GM19025 (cell line): ENCODE data around the gene NUCB2.
"Not testable (repeated sequence)": the region's sequence is repeated elsewhere in the genome, so short reads cannot be mapped to it uniquely, and the experiment has no call there.

ENCODE experiments used
- ATAC-seq: cut with Tn5 transposase; IDR thresholded peaks from one replicate; pipeline ENCODE4 v1.9.1; 2021; ENCODE audit warnings: mild to moderate bottlenecking, low read depth, moderate library complexity; ENCODE audit not compliant: unreplicated experiment

Gene NUCB2

DNA sequence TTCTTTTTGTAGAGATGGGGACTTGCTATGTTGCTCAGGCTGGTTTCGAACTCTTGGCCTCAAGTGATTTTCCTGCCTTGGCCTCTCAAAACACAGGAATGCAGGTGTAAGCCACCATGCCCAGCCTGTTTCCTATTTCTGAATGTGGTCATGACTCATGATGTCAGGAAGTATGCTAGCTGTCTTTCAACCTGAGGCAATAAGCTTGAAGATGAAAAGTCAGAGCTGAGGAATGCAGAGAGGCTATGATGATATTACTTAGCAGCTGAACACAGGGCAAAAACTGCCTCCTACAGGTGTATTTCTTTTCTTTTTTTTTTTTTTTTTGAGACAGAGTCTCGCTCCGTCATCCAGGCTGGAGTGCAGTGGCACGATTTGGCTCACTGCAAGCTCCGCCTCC, 9.0 kb upstream of the NUCB2 start:
- ATAC-seq = no peak

GRCh38 chr11:17268500-17268899, 8.0 kb upstream of the NUCB2 start:
- not testable (repeated sequence) for ATAC-seq

DNA sequence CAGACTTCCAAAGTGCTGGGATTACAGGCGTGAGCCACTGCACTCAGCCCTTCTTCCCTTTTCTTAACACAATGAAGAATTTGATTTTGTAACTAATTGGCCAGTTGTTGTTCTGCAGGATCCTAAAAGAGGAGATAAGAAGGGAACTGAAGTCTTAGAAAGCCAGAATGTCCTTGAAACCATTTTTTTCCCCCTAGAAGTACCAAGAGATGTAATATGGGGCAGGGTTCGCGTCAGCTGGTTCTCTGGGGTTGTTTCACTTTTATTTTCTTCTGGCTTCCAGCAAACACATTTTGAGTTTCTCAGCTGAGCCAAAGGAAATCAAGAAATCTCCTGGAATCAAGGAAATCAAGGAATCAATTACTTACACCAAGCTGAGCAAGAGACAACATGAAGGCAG, 7.6 kb upstream of the NUCB2 start:
- ATAC-seq = no peak

DNA sequence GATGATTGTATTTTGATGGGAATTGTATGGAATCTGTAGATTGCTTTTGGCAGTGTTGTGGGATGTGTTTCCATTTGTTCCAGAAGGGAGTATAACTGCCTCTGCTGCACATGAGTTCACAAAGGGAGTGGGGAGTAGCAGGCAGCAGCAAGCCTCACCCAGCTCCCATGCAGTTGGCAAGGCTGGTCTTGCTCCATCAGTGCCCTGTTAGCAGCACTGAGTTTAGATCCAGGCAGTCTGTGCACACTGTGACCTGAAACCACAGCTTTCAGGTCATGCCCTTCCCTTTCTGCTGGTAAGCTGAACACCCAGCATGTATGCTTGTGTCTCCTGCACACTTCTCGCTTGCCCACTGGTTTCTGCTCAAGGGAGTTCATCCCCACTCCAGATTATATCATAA, 3.7 kb upstream of the NUCB2 start:
- ATAC-seq = no peak

DNA sequence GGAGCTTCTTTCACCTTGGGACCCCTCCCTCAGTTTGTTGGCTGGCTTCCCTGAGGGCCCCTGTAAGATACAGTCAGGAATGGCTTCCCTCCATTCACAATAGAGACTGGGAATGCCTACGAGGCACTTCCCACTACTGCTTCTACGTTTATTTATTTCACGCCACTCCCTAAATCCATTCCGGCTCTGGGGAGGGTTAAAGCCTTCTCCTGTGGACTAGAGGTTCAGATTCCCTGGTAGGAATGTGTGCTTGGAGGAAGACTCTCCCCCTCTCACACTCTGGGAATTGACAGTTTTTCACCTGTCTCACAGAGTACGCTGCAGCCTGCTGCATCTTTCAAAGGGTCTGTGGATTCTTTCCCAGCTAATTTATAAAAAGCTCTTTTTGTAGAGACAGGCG, 3.3 kb upstream of the NUCB2 start:
- ATAC-seq = no peak

DNA sequence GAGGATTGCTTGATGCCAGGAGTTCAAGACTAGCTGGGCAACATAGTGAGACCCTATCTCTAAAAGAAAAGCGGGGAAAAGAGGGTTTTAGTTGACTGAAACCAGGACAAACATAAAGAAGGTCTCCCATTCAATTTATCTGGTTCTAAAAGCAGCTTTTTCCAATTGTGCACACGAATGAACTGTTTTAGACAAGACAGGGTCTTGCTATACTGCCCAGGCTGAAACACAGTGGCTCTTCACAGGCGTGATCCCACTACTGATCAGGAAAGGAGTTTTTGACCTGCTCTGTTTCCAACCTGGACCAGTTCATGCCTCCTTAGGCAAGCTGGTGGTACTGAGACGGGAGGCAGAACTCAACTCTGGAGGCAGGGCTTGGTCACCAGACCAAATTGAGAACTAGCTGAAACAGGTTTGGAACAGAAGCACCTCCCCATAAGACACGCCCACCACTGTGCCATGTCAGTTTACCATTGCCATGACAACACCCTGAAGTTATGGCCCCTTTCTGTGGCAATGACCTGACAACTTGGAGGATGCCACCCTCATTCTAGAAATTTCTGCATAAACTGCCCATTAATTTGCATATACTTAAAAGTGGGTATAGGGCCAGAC, 2.8 kb upstream of the NUCB2 start:
- ATAC-seq = no peak

DNA sequence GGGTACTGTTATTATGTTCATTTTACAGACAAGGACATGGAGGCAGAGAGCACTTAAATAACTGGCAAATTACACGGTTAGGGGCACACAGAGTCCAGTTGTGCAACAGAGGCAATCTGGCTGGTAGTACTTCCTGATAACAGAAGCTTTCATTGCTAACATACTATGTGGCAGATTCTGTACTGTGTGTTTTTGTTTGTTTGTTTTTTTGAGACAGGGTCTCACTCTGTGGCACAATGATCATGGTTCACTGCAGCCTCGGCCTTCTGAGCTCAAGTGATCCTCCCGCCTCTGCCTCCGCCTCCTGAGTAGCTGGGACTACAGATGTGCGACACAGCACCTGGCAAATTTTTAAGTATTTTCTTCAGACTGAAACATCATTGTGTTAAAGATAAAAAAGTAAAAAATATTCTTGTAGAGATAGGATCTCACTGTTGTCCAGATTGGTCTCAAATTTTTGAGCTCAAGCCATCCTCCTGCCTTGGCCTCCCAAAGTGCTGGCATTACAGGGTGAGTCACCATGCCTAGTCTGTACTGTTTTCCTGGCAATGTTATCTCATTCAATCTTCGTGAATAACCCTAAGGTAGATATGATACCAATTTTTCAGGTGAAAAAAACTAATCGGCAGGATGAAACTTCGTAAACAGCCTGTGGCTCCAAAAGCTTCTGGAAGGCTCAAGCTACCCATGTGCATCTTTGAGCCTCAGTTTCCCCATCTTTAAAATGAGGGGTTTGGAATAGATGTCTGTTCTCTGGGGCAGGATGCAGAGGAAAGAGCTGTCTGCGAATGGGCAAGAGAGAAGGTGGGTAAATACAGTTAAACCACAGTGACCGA, 921 bp upstream of the NUCB2 start:
- no peak for ATAC-seq

- peak; percentile 1 for ATAC-seq
Measured at GRCh38 chr11:17277024-17277584, 565 bp downstream of the NUCB2 start.

GRCh38 chr11:17280494-17281127, 4.1 kb downstream of the NUCB2 start:
- no peak for ATAC-seq

- no peak for ATAC-seq
Measured at GRCh38 chr11:17286332-17286731, 9.8 kb downstream of the NUCB2 start.

- ATAC-seq = no peak
Measured at GRCh38 chr11:17287058-17287457, 10.5 kb downstream of the NUCB2 start.

DNA sequence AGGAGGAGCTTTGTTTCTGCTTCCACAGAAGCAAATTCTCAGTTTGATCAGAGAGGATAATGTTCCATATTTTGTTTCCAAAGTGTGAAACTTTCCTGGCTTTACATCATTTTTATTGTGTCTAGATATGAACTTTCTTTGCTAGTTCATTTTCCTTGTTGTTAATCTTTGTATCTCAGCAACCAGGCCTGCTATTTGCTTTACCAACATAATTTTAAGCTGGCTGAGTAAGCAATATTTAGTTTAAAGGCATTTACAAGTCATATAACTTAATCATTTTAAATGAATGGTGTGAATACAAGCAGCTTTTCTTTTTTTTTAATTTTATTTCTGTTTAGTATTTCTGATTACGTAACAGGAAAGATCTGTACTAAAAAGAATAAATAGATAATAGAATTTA, 15.2 kb downstream of the NUCB2 start:
- no peak for ATAC-seq

- ATAC-seq = no peak
Measured at GRCh38 chr11:17293311-17293710, 16.8 kb downstream of the NUCB2 start.

GRCh38 chr11:17294033-17294432, 17.5 kb downstream of the NUCB2 start:
- ATAC-seq = no peak

DNA sequence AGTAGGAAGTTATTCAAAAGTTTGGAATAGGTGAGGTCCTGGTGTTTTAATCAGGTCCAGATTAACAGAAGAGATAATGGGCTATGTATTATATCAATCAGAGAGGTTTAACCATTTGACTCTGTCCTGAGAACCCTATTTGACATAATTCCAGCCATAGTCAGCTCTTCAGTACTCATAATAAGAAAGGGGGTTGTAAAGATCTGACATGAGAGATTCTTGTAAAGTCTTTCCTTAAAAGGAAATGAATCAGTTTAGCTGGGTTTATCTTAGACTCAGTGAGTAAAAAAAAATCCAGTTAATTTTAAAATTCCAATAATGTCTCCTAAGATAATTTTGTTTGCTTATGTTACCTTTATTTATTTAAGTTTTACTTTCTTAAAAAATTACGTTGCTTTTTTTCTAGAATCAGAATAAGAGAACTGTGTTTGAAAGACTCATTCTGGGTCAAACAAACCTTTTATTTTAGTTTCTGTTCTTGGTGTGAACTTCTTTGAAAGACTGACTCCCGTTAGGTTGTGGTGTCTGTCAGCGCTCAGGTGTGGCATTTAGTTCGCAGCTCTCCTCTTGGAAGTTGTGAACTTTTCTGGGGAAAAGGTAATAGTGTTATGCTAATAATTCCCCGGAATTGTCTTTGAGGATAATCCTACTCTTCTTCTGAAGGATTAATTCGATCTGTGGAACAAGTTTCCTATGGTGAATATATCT, 20.5 kb downstream of the NUCB2 start:
- no peak for ATAC-seq

GRCh38 chr11:17298302-17298701, 21.8 kb downstream of the NUCB2 start:
- ATAC-seq = no peak

DNA sequence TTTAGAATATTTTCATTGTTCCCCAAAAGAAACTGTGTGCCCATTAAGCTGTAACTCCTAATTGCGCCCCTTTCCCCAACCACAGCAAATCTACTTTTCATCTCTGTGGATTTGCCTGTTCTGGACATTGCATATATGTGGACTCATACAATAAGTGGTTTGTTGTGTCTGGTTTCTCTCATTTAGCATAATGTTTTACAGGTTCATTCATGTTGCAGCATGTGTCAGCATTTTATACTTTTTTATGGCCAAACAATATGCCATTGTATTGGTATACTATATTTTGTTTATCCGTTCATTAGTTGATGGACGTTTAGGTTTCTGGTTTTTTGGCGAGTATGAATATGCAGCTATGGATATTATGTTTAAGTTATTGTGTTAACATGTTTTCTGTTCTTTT, 23.8 kb downstream of the NUCB2 start:
- no peak for ATAC-seq

- ATAC-seq = no peak
Measured at GRCh38 chr11:17313349-17314231, 37.1 kb downstream of the NUCB2 start.

GRCh38 chr11:17314232-17314547, 37.7 kb downstream of the NUCB2 start:
- no peak for ATAC-seq

- ATAC-seq = no peak
Measured at GRCh38 chr11:17314904-17315426, 38.4 kb downstream of the NUCB2 start.
